GM12864 (cell line): ENCODE data around the gene MAP3K2.

Source experiments
- DNase-seq: peaks from one replicate; pipeline ENCODE4 v3.0.0-alpha.2; 2011; ENCODE audit warnings: low read depth
- H3K4me3 ChIP-seq: 2 replicates; pipeline ENCODE4 v1.5.1; 2011; ENCODE audit warnings: mild to moderate bottlenecking, low read depth, low read length, control low read depth
- CTCF ChIP-seq: IDR thresholded peaks from 2 replicates; pipeline ENCODE4 v1.5.1; 2011; ENCODE audit warnings: low read depth, mild to moderate bottlenecking, moderate library complexity, low read length, control low read depth, inconsistent platforms; ENCODE audit errors: missing control alignments

The MAP3K2 gene

GRCh38 chr2:127408807-127409099 lies 21.0 kb upstream of the MAP3K2 start:
- H3K4me3 ChIP-seq: no peak overlapping the region
- no peak for TF ChIP-seq CTCF
- no peak for DNase-seq

- DNase-seq: no peak
- TF ChIP-seq CTCF: no peak
- peak overlapping the region; percentile 45 for H3K4me3 ChIP-seq
Observed at GRCh38 chr2:127408004-127408806, 20.4 kb upstream of the MAP3K2 start.

GRCh38 chr2:127407661-127408003 lies 19.9 kb upstream of the MAP3K2 start:
- no peak overlapping the region; the same call in 1 of the 2 replicates for H3K4me3 ChIP-seq
- no peak for TF ChIP-seq CTCF

GRCh38 chr2:127407091-127407490 lies 19.3 kb upstream of the MAP3K2 start:
- TF ChIP-seq CTCF: no peak
- no peak for DNase-seq
- H3K4me3 ChIP-seq: no peak overlapping the region

More at GRCh38 chr2:127407661-127408003, 19.9 kb upstream of the MAP3K2 start:
- DNase-seq: no peak

- TF ChIP-seq CTCF: no peak
- DNase-seq: no peak
- H3K4me3 ChIP-seq: no peak overlapping the region
Observed at GRCh38 chr2:127406454-127406853, 18.7 kb upstream of the MAP3K2 start.

GRCh38 chr2:127405255-127405610 lies 17.5 kb upstream of the MAP3K2 start:
- no peak for DNase-seq
- no peak for TF ChIP-seq CTCF
- no peak overlapping the region for H3K4me3 ChIP-seq
